Fibroblast of lung (primary cell): Measurements from ENCODE around the gene ANKH. TPM values are rescaled to one million over a fixed set of nuclear protein-coding genes. Genes with fewer than 3 reads are reported as not detected.

ENCODE experiments used
- DNase-seq, 2 donors: peaks; one replicate each; pipeline versions ENCODE4 v3.0.0 to v3.0.0-alpha.2; 2010; ENCODE audit warnings: low read depth in 2 of 2
- H2AFZ ChIP-seq: 2 replicates; pipeline ENCODE4 v1.5.1; 2012; ENCODE audit warnings: low read length, control low read depth, inconsistent platforms
- H3K27ac ChIP-seq: 2 replicates; pipeline ENCODE4 v1.5.1; 2011; ENCODE audit warnings: low read length, control low read depth; ENCODE audit not compliant: insufficient read depth
- H3K27me3 ChIP-seq: 2 replicates; pipeline ENCODE4 v1.5.1; 2011; ENCODE audit warnings: mild to moderate bottlenecking, low read length; ENCODE audit not compliant: control insufficient read depth, insufficient read depth
- H3K36me3 ChIP-seq: 2 replicates; pipeline ENCODE4 v1.5.1; 2011; ENCODE audit warnings: low read length; ENCODE audit not compliant: control insufficient read depth, insufficient read depth
- H3K4me1 ChIP-seq: 2 replicates; pipeline ENCODE4 v1.5.1; 2011; ENCODE audit warnings: low read length; ENCODE audit not compliant: control insufficient read depth, insufficient read depth; ENCODE audit errors: extremely low read depth
- H3K4me2 ChIP-seq: 2 replicates; pipeline ENCODE4 v1.5.1; 2011; ENCODE audit warnings: low read length, control low read depth; ENCODE audit not compliant: insufficient read depth; ENCODE audit errors: extremely low read depth
- H3K4me3 ChIP-seq, 4 experiments: fragments of 200-600 bp in 1 of 4; sonication (generic) in 1 of 4; replicated peaks in 1 of 4; 2 replicates each; pipeline ENCODE4 v1.5.1; 2011 to 2016; ENCODE audit warnings: low read length in 4 of 4, low read depth in 3 of 4, mild to moderate bottlenecking in 3 of 4, control low read depth in 2 of 4, inconsistent platforms in 1 of 4, mixed read lengths in 1 of 4; ENCODE audit not compliant: insufficient read depth in 1 of 4; ENCODE audit errors: control extremely low read depth in 1 of 4
- H3K79me2 ChIP-seq: 2 replicates; pipeline ENCODE4 v1.5.1; 2012; ENCODE audit warnings: mild to moderate bottlenecking, low read length, inconsistent platforms; ENCODE audit not compliant: control insufficient read depth, insufficient read depth
- H3K9ac ChIP-seq: 2 replicates; pipeline ENCODE4 v1.5.1; 2011; ENCODE audit warnings: mild to moderate bottlenecking, low read length, control low read depth; ENCODE audit not compliant: insufficient read depth
- H3K9me3 ChIP-seq: 2 replicates; pipeline ENCODE4 v1.5.1; 2012; ENCODE audit warnings: low read depth, low read length; ENCODE audit not compliant: control insufficient read depth, insufficient read depth
- H4K20me1 ChIP-seq: 2 replicates; pipeline ENCODE4 v1.5.1; 2011; ENCODE audit warnings: low read length; ENCODE audit not compliant: control insufficient read depth, insufficient read depth; ENCODE audit errors: extremely low read depth
- CTCF ChIP-seq, 2 donors: IDR thresholded peaks in 1 of 2; conservative IDR thresholded peaks in 1 of 2; 1 replicate in 1 of 2; 2 replicates in 1 of 2; pipeline ENCODE4 v1.5.1; 2011 to 2012; ENCODE audit warnings: low read length in 2 of 2, control low read depth in 1 of 2, inconsistent platforms in 1 of 2, low read depth in 1 of 2, mild to moderate bottlenecking in 1 of 2
- EZH2 ChIP-seq: IDR thresholded peaks from 2 replicates; pipeline ENCODE4 v1.5.1; 2012; ENCODE audit warnings: low read length, control low read depth, mild to moderate bottlenecking; ENCODE audit errors: missing control alignments
- polyA plus RNA-seq, 2 donors: library from polyadenylated mRNA; depleted of rRNA in 1 of 2; stranded (reverse) in 1 of 2; unstranded in 1 of 2; fragments of >200 nt; gene quantifications; 2 replicates each; pipeline ENCODE4 v1.2.1, GENCODE V29; 2011 to 2012; ENCODE audit warnings: missing spikeins in 1 of 2
- total RNA-seq: library from RNA; depleted of rRNA; stranded (reverse); fragments of >200 nt; gene quantifications from 2 replicates; pipeline ENCODE4 v1.2.1, GENCODE V29; 2014

The ANKH gene
- total and polyA plus RNA-seq, 2 donors (not counting 1 experiment from before 2014, with no cell fraction given): 5.8 to 10.9 TPM

GRCh38 chr5:14714706-14715105, 156.9 kb downstream of the ANKH start:
- Histone ChIP-seq H3K36me3 (peaks cover 15% of the 10 kb centered on the region), H3K27ac (no peak overlapping the region), H3K4me1 (no peaks in the 10 kb centered on the region), H3K4me2 (no peak overlapping the region), H3K27me3 (no peaks in the 10 kb centered on the region), H2AFZ (no peak overlapping the region), H4K20me1 (no peaks in the 10 kb centered on the region), H3K79me2 (no peaks in the 10 kb centered on the region), H3K9ac (no peak overlapping the region), H3K9me3 (no peaks in the 10 kb centered on the region), H3K4me3 (no peak overlapping the region)
- TF ChIP-seq CTCF (conservative IDR thresholded peaks at IDR 0.05 in 1 of 2, IDR thresholded peaks at IDR 0.05 in 1 of 2; ENCODE audit: low read depth in 1 of 2, low read length in 2 of 2): no peak
- TF ChIP-seq EZH2: no peak
- no peak for DNase-seq

DNA sequence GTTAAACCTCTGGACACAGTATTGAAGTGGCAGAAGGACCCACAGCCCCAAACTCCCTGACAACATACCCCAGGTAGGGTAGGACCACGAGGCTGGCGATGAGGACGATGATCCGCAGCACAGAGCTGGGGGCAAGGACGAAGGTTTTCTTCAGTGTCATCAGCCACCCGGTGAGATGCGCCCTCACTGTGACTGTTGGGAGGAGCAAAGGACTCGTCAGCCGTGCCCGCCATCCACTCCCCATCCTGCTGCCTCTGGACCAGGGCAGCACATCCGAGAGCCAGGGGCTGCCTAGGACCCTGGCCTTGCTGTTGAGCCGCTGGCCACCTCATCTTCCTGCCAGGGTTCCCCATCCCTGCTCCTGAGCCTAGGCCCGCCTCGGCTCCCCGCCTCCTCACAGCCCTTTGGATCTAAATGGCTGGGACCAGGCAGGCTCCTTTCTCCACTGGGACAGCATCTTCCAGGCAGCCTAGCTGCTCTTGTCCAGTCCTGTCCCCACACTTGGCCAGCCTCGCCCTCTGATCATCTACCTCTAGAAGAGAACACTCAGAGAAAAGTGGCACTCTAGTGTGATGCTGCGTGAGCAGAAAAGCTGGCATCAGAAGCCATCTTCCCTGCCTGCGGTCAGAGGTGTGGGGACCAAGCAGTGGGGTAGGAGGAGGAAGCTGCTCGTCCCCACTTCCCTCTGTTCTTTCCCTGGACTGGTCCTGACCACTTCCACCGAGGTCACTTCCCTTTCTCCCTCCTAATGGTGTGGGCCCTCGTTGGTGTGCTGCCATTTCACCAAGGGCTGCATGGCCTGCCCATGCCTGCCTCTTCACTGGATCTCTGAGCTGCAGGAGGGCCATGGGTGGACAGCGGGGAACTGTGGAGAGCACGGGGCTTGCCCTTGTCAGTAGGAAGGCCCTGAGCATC, 157.8 kb downstream of the ANKH start:
- DNase-seq: no peak
- H3K79me2 ChIP-seq: no peaks in the 10 kb centered on the region
- H2AFZ ChIP-seq: no peak overlapping the region
- H3K27me3 ChIP-seq: no peaks in the 10 kb centered on the region
- no peaks in the 10 kb centered on the region for H3K4me1 ChIP-seq
- TF ChIP-seq CTCF (conservative IDR thresholded peaks at IDR 0.05 in 1 of 2, IDR thresholded peaks at IDR 0.05 in 1 of 2; ENCODE audit: low read depth in 1 of 2, low read length in 2 of 2) (no peak), EZH2 (no peak)
- H4K20me1 ChIP-seq: no peaks in the 10 kb centered on the region
- peaks cover 18% of the 10 kb centered on the region for H3K36me3 ChIP-seq
- H3K9ac ChIP-seq: no peak overlapping the region
- no peaks in the 10 kb centered on the region for H3K9me3 ChIP-seq
- no peak overlapping the region for H3K27ac ChIP-seq
- H3K4me3 ChIP-seq: no peak overlapping the region
- no peak overlapping the region for H3K4me2 ChIP-seq

DNA sequence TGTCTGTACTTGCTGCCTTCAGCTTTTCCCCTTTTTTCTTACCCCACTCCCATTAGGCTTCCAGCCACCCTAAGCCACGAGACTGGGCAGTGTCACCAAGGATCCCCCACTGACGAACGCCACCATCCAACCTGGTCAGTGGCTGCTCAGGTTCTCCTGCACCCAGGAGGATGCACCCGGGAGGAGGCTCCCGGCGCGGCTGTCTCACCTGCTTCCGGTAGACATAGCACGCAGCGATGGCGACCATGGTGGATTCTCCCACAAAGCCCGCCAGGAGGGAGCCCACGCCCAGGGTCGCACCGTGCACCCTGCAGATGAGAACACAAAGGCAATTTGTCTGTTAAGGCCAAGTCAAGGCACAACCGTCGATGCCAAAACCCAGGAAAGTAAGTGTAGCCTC, 158.9 kb downstream of the ANKH start:
- H3K9me3 ChIP-seq: no peaks in the 10 kb centered on the region
- TF ChIP-seq EZH2: no peak
- no peak for TF ChIP-seq CTCF (conservative IDR thresholded peaks at IDR 0.05 in 1 of 2, IDR thresholded peaks at IDR 0.05 in 1 of 2; ENCODE audit: low read depth in 1 of 2, low read length in 2 of 2)
- no peak for DNase-seq
- peaks cover 18% of the 10 kb centered on the region for H3K36me3 ChIP-seq
- H3K79me2 ChIP-seq: no peaks in the 10 kb centered on the region
- no peak overlapping the region for H2AFZ ChIP-seq
- no peak overlapping the region for H3K9ac ChIP-seq
- H3K4me1 ChIP-seq: no peaks in the 10 kb centered on the region
- no peaks in the 10 kb centered on the region for H3K27me3 ChIP-seq
- H3K27ac ChIP-seq: no peak overlapping the region
- no peak overlapping the region for H3K4me2 ChIP-seq
- no peaks in the 10 kb centered on the region for H4K20me1 ChIP-seq
- H3K4me3 ChIP-seq: no peak overlapping the region
